NCI-H2196 treated with DMSO at 0.1 percent for 48 hours (cell line): ENCODE results near the gene ORAI2.
A peak's percentile ranks its signal among the peaks of the same experiment; 100 is the strongest.
"Not testable (repeated sequence)": the region's sequence is repeated elsewhere in the genome, so short reads cannot be mapped to it uniquely, and the experiment has no call there.

Experiments
- DNase-seq: peaks from one replicate; lab custom pipeline; 2025; ENCODE audit not compliant: unreplicated experiment; lab: John Stamatoyannopoulos, UW

Gene ORAI2

GRCh38 chr7:102446387-102447156 lies 13.2 kb downstream of the ORAI2 start:
- DNase-seq, result no peak

- DNase-seq, result no peak
Measured at GRCh38 chr7:102447311-102447710, 13.9 kb downstream of the ORAI2 start.

- DNase-seq, result no peak
Measured at GRCh38 chr7:102449136-102449535, 15.8 kb downstream of the ORAI2 start.

GRCh38 chr7:102450242-102450641 lies 16.9 kb downstream of the ORAI2 start:
- no peak for DNase-seq

GRCh38 chr7:102451371-102452054 lies 18.1 kb downstream of the ORAI2 start:
- DNase-seq, result no peak

- DNase-seq, result no peak
Measured at GRCh38 chr7:102452451-102452850, 19.1 kb downstream of the ORAI2 start.

GRCh38 chr7:102453319-102453718 lies 19.9 kb downstream of the ORAI2 start:
- DNase-seq, result no peak

- DNase-seq, result no peak
Measured at GRCh38 chr7:102454468-102454867, 21.1 kb downstream of the ORAI2 start.

- DNase-seq, result not testable (repeated sequence)
Measured at GRCh38 chr7:102454932-102455331, 21.6 kb downstream of the ORAI2 start.

GRCh38 chr7:102455596-102455995 lies 22.2 kb downstream of the ORAI2 start:
- no peak for DNase-seq

- DNase-seq, result no peak
Measured at GRCh38 chr7:102456327-102456726, 23.0 kb downstream of the ORAI2 start.

GRCh38 chr7:102457352-102457924 lies 24.1 kb downstream of the ORAI2 start:
- no peak for DNase-seq

GRCh38 chr7:102459221-102459844 lies 26.0 kb downstream of the ORAI2 start:
- no peak for DNase-seq

GRCh38 chr7:102460467-102460866 lies 27.1 kb downstream of the ORAI2 start:
- DNase-seq, result no peak

- DNase-seq, result no peak
Measured at GRCh38 chr7:102463841-102464576, 30.6 kb downstream of the ORAI2 start.

- peak; percentile 82 for DNase-seq
Measured at GRCh38 chr7:102464577-102465280, 31.4 kb downstream of the ORAI2 start, which contains the start of the genes ALKBH4 and LRWD1. TSS of gene ALKBH4 (minus strand) at chr7:102464863. CDS start at chr7:102464836, 27 bp downstream. TSS of gene LRWD1 (plus strand) at chr7:102464984. CDS start at chr7:102465081, 97 bp downstream.

- DNase-seq, result no peak
Measured at GRCh38 chr7:102466097-102466496, 32.7 kb downstream of the ORAI2 start.

GRCh38 chr7:102467581-102468477 lies 34.5 kb downstream of the ORAI2 start:
- DNase-seq, result no peak
